ENCODE results near the gene XAGE3.

XAGE3 gene

GRCh38 chrX:52839137-52839536 is 28.7 kb downstream of the XAGE3 start:
- DNase-seq = no peak

- no peak for DNase-seq
Measured at GRCh38 chrX:52830551-52830950, 37.3 kb downstream of the XAGE3 start.

- DNase-seq = no peak
Measured at GRCh38 chrX:52824608-52825007, 43.3 kb downstream of the XAGE3 start.

- no peak for DNase-seq
Measured at GRCh38 chrX:52821079-52821760, 46.7 kb downstream of the XAGE3 start.

GRCh38 chrX:52819788-52820187 is 48.1 kb downstream of the XAGE3 start:
- DNase-seq = no peak
